GM19025 (cell line): ENCODE data around the gene CCDC201.

Source experiments
- ATAC-seq: cut with Tn5 transposase; IDR thresholded peaks from one replicate; pipeline ENCODE4 v1.9.1; 2021; ENCODE audit warnings: mild to moderate bottlenecking, low read depth, moderate library complexity; ENCODE audit not compliant: unreplicated experiment

The CCDC201 gene

DNA sequence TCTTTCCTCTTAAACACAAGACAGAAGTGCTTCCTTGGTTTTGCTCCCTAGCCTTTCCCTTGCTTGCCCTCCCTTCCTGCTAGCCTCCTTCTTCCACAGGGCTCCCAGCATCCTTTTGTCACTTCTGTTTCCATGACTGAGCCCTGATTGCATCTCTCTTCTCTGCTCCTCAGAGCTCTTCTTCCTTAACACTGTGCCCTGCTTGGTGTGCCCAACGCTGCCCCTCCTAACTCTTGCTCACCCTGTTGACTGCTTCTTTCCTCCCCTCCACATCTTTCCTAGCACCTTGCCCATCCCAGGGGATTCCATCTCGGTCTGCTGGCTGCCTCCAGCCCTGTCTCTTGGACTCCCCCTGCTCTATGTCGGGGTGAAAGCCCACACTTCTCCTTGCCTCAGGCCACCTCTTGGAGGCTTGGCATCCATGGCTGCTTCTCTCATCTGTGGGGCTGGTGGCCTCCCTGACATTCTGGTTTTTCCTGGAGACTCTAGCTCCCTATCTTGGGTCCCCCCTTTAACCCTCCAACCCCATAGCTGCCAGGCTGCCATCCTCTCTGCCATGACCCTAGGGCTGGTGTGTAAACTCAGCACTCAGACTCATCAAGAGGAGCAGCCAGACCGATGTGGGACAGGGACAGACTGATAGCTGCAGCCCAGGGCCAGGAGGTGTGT is 21.2 kb upstream of the CCDC201 start:
- no peak for ATAC-seq

DNA sequence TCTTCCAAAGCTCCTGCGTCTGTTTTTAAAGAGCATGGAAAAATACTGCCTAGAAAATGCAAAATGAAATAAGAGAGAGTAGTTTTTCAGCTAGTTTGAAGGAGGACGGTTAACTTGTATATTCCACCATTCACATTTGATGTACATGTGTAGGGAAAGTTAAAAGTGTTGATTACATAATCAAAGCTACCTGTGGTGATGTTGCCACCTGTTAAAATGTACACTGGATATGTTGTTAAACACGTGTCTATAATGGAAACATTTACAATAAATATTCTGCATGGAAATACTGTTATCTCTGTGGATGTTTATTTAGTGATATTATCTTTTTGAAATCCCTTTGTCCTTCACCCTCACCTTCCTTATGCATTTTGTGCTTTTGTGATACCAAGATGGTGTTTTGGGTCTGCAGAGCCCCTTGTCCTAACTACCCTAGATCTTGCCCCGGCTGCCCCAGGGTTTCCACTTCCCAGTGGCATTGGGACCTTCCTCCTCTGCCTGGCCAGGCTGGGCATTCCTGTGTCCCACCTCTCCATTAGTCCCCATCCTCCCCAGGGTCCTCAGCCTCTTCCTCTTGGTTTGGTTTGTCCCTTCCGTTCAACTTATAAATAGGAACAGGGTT is 20.6 kb upstream of the CCDC201 start:
- ATAC-seq = no peak

DNA sequence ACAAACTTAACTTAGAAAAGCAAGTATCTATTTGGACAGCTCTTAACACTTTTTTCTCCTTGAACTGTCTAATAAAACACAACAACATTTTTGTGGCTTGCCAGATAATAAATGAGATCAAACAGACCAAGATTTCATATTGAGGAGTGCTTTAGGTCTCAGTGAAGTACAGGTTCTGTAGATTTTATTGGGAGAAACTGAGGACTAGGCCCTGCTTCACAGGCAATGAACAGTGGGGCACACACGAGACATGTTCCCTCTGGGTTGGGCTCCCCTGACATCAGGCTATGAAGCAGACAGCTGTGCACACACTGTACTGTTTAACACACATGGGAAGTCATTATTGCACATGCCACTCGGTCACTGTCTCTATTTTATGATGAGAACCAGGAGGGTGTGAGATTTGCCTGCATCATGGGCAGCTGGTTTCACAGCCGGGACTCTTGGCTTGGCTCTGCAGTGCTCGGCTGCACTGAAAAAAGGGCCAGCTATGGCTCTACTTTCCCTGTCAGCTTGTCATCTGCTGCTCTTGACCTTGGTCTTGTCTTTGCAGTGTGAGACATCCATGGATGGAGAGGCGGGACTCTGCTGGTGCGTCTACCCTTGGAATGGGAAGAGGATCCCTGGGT is 19.6 kb upstream of the CCDC201 start:
- ATAC-seq = no peak

DNA sequence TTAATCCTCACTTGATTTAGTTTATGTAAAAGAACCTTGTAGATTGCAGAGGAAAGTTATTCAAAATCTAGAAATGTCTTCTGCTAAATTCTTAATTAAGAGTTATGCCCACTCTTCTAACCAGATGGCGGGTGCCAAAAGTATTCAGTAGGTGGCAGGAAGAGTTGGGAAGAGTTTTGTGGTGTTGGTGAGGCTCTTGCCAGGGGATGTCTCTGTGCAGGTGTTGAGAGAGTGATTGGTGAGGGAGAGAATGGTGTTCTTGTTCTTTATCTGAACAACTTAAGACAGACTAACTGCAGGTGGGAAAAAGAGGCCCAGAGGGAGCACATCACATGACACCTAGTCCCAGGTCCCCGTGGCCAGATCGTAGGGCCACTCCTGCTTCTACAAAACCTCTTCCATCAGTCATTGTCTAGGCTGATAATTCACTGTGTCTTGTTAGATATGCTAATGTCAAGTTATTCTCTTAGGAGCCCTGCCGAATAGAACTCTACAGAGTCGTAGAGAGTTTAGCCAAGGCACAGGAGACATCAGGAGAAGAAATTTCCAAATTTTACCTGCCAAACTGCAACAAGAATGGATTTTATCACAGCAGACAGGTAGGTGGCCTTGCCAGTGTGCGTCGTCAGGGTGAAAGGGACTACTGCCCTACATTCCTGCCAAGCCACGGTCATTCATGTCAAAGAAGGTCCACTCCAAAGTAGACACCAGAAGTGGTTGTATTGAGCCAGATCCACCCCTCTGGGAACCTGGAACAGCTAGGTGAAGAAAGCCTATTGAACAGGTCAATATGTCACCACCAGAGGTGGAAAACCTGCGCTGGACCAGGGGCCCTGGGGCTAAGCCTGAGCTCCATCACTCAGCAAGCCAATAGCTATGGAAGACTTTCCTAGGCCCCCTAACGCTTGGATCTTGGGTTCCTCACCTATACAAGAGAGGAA is 18.9 kb upstream of the CCDC201 start:
- no peak for ATAC-seq

DNA sequence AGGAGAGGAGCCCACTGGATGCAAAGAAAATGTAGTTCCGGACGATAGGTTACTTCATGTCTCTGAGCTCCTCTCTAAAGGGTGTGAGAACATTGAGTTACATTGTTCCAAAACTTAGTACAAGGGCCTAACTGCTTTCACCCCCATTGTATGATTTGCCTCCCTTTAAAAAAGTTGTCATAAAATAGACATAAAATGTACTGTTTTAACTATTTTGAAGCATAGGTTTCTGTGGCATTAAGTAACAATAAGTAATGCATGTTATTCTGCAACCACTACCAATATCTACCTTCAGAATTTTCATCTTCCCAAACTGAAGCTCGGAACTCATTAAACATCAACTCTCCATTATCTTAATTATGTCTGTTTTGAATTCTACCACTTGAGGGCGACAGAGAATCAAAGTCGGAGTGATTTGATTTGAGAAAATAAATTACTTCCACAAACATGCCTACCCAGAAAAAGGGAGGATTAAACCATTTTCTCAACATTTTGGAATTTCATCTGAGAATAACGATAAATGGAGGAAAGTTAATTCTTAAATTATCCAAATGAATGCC is 18.1 kb upstream of the CCDC201 start:
- no peak for ATAC-seq

DNA sequence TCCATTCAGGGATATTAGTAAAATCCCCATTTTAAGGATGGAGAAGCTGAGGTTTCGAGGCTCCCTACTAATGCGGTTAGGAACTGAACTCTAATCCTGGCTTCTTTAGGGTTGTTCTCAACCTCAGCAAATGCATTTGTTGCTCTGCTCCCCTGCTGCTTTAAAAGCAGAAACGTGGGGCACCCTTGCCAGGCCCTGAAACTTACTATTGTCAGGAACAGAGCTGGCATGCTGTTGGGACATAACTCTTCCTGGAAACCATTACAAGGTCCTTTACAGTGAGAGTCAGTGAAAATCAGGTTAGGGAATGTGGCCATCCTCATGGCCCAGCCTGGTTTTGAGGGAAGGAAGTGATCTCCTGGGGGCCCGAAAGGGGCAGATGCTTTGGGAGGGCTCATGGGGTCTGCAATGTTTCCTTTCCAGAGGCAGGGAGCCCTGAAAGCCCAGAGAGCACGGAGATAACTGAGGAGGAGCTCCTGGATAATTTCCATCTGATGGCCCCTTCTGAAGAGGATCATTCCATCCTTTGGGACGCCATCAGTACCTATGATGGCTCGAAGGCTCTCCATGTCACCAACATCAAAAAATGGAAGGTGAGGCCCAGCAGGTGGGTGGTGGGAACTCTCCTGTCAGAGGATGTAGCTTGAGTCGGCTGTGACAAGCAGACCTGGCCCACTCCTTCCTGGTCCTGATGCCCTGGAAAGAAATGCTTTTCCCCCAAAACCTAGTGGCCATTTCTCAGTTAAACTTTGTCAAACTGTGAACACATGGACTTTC is 17.4 kb upstream of the CCDC201 start:
- no peak for ATAC-seq

DNA sequence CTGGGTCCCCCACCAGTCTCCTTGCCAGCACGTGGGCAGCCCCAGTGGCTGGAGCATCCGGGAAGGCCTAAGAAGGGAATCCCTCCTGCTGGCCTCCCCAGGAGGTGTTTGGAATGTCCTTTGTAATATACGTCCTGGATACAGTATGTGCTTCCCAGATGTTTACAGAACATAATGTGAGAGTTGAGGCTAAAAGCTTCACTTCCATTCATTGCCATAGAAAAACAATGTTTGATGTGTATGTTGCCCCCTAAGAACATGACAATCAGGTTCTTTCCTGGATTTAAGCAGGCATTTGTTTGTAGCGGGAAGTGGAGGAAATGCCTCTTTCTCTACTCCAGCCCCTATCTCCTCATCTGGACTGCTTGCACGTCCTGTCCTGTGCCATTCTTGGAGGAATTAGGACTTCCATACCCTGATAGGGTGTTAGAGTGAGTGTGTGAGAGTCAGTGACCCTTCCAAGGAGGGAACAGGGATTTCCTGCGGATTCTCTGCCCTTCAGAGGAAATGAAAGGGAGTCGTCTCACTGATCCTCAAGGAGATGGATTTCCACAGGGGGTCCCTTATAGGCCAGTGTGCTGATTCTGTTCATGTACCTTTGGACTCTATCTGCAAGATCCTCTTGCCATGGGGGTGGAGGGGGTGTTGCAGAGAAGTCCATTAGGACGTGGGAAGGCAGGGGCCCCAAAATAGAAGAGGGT is 16.6 kb upstream of the CCDC201 start:
- no peak for ATAC-seq

DNA sequence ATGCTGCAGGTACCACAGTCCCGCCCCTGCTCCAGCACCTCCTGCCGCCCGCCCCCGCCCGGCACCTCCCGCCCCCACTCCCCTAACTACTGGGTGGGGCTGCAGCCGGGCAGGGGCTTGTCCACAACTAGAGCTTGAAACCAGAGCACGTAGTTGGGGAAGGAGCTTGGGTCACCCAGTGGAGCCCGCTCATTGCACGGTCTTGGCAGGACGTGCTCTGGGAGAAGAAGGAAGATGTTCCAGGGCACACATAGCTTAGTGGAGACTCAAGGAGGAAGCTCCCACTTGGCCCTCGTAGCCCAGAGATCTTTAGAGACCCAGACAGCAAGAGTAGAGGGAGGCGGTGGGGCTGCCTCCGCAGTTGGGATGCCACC is 16.1 kb upstream of the CCDC201 start:
- ATAC-seq = no peak

DNA sequence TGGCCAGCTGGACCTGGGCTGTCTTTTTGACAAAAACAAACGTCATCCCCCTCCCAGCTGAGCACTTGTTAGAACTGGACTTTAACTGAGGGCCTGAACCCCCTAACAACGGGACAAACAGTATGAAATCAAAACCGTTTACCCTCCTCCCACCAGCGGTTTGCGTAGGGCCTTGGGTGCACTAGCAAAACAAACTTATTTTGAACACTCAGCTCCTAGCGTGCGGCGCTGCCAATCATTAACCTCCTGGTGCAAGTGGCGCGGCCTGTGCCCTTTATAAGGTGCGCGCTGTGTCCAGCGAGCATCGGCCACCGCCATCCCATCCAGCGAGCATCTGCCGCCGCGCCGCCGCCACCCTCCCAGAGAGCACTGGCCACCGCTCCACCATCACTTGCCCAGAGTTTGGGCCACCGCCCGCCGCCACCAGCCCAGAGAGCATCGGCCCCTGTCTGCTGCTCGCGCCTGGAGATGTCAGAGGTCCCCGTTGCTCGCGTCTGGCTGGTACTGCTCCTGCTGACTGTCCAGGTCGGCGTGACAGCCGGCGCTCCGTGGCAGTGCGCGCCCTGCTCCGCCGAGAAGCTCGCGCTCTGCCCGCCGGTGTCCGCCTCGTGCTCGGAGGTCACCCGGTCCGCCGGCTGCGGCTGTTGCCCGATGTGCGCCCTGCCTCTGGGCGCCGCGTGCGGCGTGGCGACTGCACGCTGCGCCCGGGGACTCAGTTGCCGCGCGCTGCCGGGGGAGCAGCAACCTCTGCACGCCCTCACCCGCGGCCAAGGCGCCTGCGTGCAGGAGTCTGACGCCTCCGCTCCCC is 15.5 kb upstream of the CCDC201 start, which contains the start of gene IGFBP1:
Gene IGFBP1 (plus strand): TSS at position 304 of the 808 bp plus-strand sequence. CDS start 165 bp downstream, at position 469.
- ATAC-seq = no peak

DNA sequence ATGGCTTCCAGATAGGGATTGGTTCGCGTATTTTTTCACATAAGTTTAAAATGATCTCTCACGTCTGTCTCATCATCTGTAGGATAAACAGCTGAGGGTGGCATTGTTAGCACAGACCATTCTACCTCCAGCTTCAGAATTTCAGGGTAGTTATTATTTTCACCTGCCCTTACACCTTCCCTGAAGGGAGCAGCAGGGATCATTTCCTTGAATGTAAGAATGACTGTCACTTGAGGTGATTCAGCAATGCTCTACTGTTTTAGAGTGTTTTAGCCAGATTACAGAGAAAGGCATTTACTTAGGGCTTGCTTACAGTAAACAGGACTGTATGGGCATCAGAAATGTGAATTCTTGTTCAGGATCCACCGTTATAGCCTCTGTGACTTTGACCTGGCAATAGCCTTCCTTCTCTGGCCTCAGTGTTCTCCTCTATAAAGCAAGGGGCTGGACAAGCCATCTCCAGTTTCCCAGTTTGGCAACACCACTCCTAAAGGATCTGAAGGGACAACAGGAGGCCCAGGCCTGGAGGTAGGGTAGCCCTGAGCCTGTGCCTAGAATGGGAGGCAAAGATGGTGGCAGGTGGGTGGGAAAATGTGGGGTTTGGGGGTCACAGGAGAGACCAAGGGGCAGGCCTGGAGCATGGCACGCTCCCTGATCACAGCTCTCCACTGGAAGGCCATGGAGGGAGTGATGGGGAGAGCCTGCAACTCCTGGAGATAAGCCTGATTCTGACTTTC is 14.2 kb upstream of the CCDC201 start:
- ATAC-seq = no peak

DNA sequence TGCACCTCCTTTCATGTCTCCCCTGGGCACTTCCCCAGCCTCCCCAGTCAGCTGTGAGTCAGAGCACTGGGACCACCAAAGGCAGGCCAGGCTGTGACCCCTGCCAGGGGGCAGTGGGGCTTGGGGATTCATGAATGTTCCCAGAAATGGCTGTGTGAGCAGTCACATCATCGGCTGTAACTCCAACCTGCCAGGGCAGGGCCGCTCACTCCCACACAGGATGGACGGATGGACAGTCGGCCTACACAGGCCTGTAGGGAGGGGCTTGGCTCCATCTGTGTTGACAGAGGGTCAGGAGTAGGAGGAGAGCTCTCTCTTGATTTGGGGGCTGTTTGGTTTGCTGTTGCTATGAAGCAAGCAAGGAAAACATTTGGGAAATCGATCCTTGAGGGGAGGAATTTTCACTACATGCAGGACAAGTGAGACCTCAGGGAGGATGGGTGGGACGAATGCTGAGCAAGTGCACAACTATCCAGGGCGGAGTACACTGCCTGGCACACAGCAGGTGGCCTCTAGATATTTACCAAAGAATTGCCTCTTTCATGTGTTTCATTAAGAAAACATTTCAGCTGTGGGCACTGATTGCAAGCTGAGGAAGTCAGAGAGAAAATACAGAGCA is 12.5 kb upstream of the CCDC201 start:
- no peak for ATAC-seq

DNA sequence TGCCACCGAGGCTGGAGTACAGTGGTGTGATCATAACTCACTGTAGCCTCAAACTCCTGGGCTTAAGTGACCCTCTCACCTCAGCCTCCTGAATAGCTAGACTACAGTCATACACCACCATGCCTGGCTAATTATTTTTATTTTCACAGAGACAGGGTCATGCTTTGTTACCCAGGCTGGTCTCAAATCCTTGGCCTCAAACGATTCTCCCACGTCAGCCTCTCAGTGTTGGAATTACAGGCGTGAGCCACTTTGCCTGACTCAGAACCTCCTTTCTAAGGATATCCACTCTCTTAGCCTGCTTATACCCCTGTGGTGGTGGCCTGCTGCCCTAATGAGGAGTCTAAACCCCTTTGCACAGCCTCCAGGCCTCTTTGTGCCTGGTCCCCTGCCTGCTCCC is 11.3 kb upstream of the CCDC201 start:
- ATAC-seq = no peak

DNA sequence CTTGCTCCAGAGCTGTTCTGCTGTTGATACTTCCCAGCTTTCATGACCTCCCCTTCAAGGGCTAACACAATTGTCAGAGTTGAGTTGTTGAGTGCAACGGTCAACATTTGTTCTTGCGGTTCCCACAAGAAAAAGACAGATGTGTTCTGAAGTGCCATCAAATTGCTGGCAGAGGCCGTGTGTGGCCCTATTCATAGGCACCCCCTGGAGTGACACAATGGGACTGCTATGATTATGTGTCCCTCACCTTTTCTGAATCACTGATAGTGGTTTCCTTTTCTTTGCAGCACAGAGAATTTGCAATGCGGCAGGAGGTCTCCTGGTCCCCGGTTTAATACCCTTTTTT is 9.6 kb upstream of the CCDC201 start:
- no peak for ATAC-seq

DNA sequence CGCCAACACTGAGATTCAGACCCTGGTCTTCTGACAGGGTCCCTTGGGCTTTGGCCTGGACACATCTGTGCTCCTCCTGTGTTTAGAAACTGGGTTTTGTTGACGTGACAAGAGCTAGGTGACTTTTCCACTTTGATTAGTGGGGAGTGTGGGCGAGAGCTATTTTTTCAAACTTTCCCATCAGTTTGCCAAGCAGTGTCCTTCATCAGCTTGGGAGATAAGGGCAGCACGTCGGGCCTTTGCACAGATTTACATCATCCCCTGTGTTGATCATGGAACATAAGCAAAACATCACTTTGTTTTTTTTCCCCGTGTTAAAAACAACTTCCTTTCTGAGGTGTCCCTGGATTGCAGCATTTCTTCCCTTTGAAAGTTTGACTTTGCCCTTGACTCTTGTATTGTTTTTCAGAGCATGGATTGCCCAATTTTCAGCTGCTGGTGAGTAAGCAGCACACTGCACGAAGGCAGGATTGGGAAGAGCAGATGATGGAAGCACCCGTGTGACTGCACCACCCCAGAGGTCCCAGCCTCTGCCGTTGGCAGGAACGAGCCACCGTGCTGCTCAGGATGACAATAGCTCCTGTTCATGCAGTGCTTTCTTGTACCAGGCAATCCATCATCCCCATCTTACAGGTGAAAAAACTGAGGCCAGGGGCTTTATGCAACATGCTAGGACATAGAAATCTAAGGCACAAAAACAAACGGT is 9.0 kb upstream of the CCDC201 start:
- ATAC-seq = no peak

DNA sequence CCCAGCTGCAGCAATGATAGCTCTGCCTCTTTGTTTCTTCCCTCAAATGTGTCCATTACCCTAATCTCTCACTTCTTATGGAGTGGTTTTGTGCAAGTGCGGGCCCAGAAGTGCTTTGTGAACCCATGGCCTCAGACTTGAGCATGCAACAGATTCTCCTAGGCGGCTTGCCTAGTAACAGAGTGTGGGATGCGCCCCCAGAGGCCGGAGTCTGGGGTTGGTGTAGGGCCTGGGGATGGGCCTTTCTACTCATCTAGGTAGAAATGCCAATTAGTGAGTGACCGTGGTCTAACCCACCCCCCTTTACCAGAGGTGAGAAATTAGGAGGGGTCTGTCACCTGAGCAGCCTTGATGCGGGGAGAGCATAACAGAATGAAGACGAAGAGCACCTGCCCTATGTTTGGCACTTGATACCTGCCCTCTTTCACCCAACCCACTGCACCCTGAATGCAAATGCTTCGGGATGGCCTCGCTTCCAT is 8.4 kb upstream of the CCDC201 start:
- ATAC-seq = no peak

DNA sequence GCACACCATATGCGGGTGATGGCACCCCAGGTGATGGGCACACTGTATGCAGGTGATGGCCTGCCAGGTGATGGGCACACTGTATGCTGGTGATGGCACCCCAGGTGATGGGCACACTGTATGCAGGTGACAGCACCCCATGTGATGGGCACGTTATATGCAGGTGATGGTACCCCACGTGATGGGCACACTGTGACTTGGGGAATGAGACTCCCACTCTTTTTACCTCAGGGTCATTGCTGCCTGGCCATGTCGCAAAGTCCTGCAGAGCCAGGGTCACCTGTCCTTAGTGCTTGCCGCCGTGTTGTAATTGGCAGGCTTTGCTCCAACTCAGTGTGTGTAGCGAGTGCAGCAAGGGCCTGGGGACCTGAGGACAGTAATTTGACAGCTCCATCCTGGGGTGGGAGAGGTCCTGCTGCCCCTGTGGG is 7.6 kb upstream of the CCDC201 start:
- ATAC-seq = no peak
